ENCODE data around the gene LIFR. TPM values are rescaled to one million over a fixed set of nuclear protein-coding genes. Genes with fewer than 3 reads are reported as not detected.

LIFR gene
- total RNA-seq, 1 experiment from 2014 or later, result 7.8 TPM

DNA sequence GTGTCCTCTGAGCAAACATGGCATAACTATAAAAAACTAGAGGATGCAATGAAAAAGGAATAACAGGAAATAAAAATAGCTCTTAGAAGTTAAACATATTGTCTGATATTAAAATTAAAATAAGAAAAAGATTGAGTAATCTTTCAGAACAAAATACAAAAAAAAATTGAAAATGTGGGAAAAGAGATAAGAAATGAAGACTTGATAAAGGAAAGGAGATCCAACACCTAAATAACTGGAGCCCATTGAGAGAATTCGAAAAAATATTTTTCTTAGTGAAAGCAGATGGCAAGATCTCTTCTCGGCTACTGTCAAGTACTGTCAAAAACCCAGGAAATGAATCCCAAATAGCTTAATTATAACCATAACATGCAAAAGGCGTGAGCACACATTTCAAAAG, 24.9 kb downstream of the LIFR start:
- Histone ChIP-seq H3K56ac (ENCODE audit: insufficient read length, low read depth, low read length) (no peak overlapping the region), H2BK5ac (ENCODE audit: insufficient read length, low read length) (no peak overlapping the region), H3T11ph (ENCODE audit: low read length) (no peak overlapping the region), H3K4me1 (ENCODE audit: insufficient read depth, low read length) (peaks cover 5% of the 10 kb centered on the region), H2AFZ (ENCODE audit: low read length) (no peak overlapping the region), H2AK5ac (ENCODE audit: insufficient read length, low read length) (no peak overlapping the region), H3K27me3 (ENCODE audit: insufficient read depth, low read length) (no peaks in the 10 kb centered on the region), H4K20me1 (ENCODE audit: control insufficient read depth, insufficient read depth, insufficient read length) (no peaks in the 10 kb centered on the region), H3K79me1 (ENCODE audit: insufficient read depth, low read depth, low read length, poor library complexity, severe bottlenecking) (no peaks in the 10 kb centered on the region), H3K23ac (ENCODE audit: insufficient read length, low read depth, low read length) (no peak overlapping the region), H3K27ac (ENCODE audit: insufficient read length, low read depth, low read length) (no peak overlapping the region), H4K8ac (replicated peaks; ENCODE audit: insufficient read length, low read depth, low read length) (no peak overlapping the region), H3K23me2 (ENCODE audit: insufficient read length, low read depth, low read length, poor library complexity, severe bottlenecking) (no peaks in the 10 kb centered on the region), H3K14ac (ENCODE audit: insufficient read depth, low read length) (no peak overlapping the region), H2BK12ac (ENCODE audit: insufficient read length, low read depth, low read length) (no peak overlapping the region), H3K79me2 (ENCODE audit: insufficient read depth, low read length) (peaks cover 3% of the 10 kb centered on the region; the same call in 1 of the 2 replicates), H2BK120ac (ENCODE audit: low read depth, low read length, poor library complexity, severe bottlenecking) (no peak overlapping the region), H4K91ac (ENCODE audit: insufficient read length, low read depth, low read length) (no peak overlapping the region), H2BK15ac (ENCODE audit: low read depth, low read length) (no peak overlapping the region), H3K18ac (ENCODE audit: insufficient read length, low read depth, low read length) (no peak overlapping the region), H3K9ac (ENCODE audit: extremely low read depth, insufficient read length, low read length) (no peak overlapping the region), H2BK20ac (ENCODE audit: low read depth, low read length, poor library complexity, severe bottlenecking) (no peak overlapping the region), H3K9me3 (ENCODE audit: control insufficient read depth, low read depth, low read length) (no peaks in the 10 kb centered on the region), H4K5ac (ENCODE audit: insufficient read length, low read depth, low read length) (no peak overlapping the region), H3K4me2 (ENCODE audit: insufficient read depth, insufficient read length, low read length) (no peak overlapping the region), H3K4ac (ENCODE audit: low read depth, low read length) (no peak overlapping the region)
- H3K4me1 Mint-ChIP-seq, result peaks cover 31 to 32% of the 10 kb centered on the region in 2 experiments
- WGBS (ENCODE audit: extremely low coverage, insufficient read length, low lambda C conversion rate), result no CpG with 5 or more reads among the region's 3 CpGs
- H3K36me3 Mint-ChIP-seq (ENCODE audit: insufficient read depth in 1 of 3, low read depth in 3 of 3), result peaks cover 0 to 11% (median 10%) of the 10 kb centered on the region in 3 experiments; a peak in 5 of 7 replicates
- DNase-seq, result no peak
- peak overlapping the region in 1 of 3 experiments; percentile 27; a peak in 1 of 7 replicates for H3K27ac Mint-ChIP-seq
- TF ChIP-seq, protein P1, sequence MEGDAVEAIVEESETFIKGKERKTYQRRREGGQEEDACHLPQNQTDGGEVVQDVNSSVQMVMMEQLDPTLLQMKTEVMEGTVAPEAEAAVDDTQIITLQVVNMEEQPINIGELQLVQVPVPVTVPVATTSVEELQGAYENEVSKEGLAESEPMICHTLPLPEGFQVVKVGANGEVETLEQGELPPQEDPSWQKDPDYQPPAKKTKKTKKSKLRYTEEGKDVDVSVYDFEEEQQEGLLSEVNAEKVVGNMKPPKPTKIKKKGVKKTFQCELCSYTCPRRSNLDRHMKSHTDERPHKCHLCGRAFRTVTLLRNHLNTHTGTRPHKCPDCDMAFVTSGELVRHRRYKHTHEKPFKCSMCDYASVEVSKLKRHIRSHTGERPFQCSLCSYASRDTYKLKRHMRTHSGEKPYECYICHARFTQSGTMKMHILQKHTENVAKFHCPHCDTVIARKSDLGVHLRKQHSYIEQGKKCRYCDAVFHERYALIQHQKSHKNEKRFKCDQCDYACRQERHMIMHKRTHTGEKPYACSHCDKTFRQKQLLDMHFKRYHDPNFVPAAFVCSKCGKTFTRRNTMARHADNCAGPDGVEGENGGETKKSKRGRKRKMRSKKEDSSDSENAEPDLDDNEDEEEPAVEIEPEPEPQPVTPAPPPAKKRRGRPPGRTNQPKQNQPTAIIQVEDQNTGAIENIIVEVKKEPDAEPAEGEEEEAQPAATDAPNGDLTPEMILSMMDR (conservative IDR thresholded peaks at IDR 0.05), result no peak
- no peaks in the 10 kb centered on the region for H3K27me3 Mint-ChIP-seq (ENCODE audit: low read depth)
- H3K4me3 Mint-ChIP-seq, result no peak overlapping the region; a peak in 1 of 5 replicates
- peaks cover 9% of the 10 kb centered on the region in 2 experiments; a peak in 4 of 5 replicates for H3K9me3 Mint-ChIP-seq

All from H9 (cell line).